NCI-H2107 (cell line): Measurements from ENCODE around the gene ARHGAP30.

ENCODE experiments used
- DNase-seq: peaks from one replicate; lab custom pipeline; 2025; lab: John Stamatoyannopoulos, UW

Gene ARHGAP30

GRCh38 chr1:161089251-161089924 is 19.7 kb upstream of the ARHGAP30 start, which contains the start of gene NECTIN4:
Gene NECTIN4, minus strand, starts transcription at chr1:161089558. Its CDS starts 262 bp downstream, at chr1:161089296.
- DNase-seq: no peak

GRCh38 chr1:161088587-161089110 is 19.0 kb upstream of the ARHGAP30 start:
- no peak for DNase-seq

- DNase-seq: no peak
Observed at GRCh38 chr1:161086457-161086856, 16.8 kb upstream of the ARHGAP30 start.

GRCh38 chr1:161085165-161085564 is 15.5 kb upstream of the ARHGAP30 start:
- no peak for DNase-seq

- no peak for DNase-seq
Observed at GRCh38 chr1:161084597-161084988, 14.9 kb upstream of the ARHGAP30 start.

GRCh38 chr1:161083748-161084596 is 14.3 kb upstream of the ARHGAP30 start:
- no peak for DNase-seq

- no peak for DNase-seq
Observed at GRCh38 chr1:161082996-161083747, 13.5 kb upstream of the ARHGAP30 start.

GRCh38 chr1:161082483-161082882 is 12.8 kb upstream of the ARHGAP30 start:
- no peak for DNase-seq

- DNase-seq: no peak
Observed at GRCh38 chr1:161081519-161081918, 11.8 kb upstream of the ARHGAP30 start.

- DNase-seq: no peak
Observed at GRCh38 chr1:161080441-161081405, 11.0 kb upstream of the ARHGAP30 start.

- DNase-seq: no peak
Observed at GRCh38 chr1:161079436-161080110, 9.9 kb upstream of the ARHGAP30 start.

GRCh38 chr1:161077426-161077825 is 7.7 kb upstream of the ARHGAP30 start:
- DNase-seq: no peak

- no peak for DNase-seq
Observed at GRCh38 chr1:161076410-161076809, 6.7 kb upstream of the ARHGAP30 start.

- DNase-seq: no peak
Observed at GRCh38 chr1:161074676-161075368, 5.1 kb upstream of the ARHGAP30 start.

- no peak for DNase-seq
Observed at GRCh38 chr1:161073474-161074121, 3.9 kb upstream of the ARHGAP30 start.

GRCh38 chr1:161072751-161073449 is 3.2 kb upstream of the ARHGAP30 start:
- no peak for DNase-seq

- no peak for DNase-seq
Observed at GRCh38 chr1:161071886-161072371, 2.2 kb upstream of the ARHGAP30 start.

- DNase-seq: no peak
Observed at GRCh38 chr1:161070761-161071160, 1.1 kb upstream of the ARHGAP30 start.

GRCh38 chr1:161069241-161069640 is 450 bp downstream of the ARHGAP30 start:
- no peak for DNase-seq
